GM18517 (cell line): ENCODE measurements around the gene SLC2A14.
"Not testable (repeated sequence)": the region's sequence is repeated elsewhere in the genome, so short reads cannot be mapped to it uniquely, and the experiment has no call there.

Source experiments
- ATAC-seq: cut with Tn5 transposase; IDR thresholded peaks from one replicate; pipeline ENCODE4 v1.9.1; 2021; ENCODE audit warnings: mild to moderate bottlenecking, moderate library complexity; ENCODE audit not compliant: unreplicated experiment

Gene SLC2A14

GRCh38 chr12:7870335-7870734, 2.4 kb downstream of the SLC2A14 start:
- ATAC-seq = no peak

- ATAC-seq = no peak
Observed at GRCh38 chr12:7869137-7869536, 3.6 kb downstream of the SLC2A14 start.

GRCh38 chr12:7868391-7868790, 4.3 kb downstream of the SLC2A14 start:
- no peak for ATAC-seq

GRCh38 chr12:7864601-7865150, 8.0 kb downstream of the SLC2A14 start:
- no peak for ATAC-seq

GRCh38 chr12:7862814-7863348, 9.8 kb downstream of the SLC2A14 start:
- ATAC-seq = not testable (repeated sequence)

- ATAC-seq = not testable (repeated sequence)
Observed at GRCh38 chr12:7862301-7862700, 10.4 kb downstream of the SLC2A14 start.

- ATAC-seq = no peak
Observed at GRCh38 chr12:7859552-7859951, 13.2 kb downstream of the SLC2A14 start.

- no peak for ATAC-seq
Observed at GRCh38 chr12:7857971-7858370, 14.7 kb downstream of the SLC2A14 start.

GRCh38 chr12:7856516-7856915, 16.2 kb downstream of the SLC2A14 start:
- ATAC-seq = no peak

- no peak for ATAC-seq
Observed at GRCh38 chr12:7853557-7853956, 19.2 kb downstream of the SLC2A14 start.

GRCh38 chr12:7851622-7852081, 21.1 kb downstream of the SLC2A14 start:
- ATAC-seq = not testable (repeated sequence)

GRCh38 chr12:7850099-7850498, 22.6 kb downstream of the SLC2A14 start:
- ATAC-seq = not testable (repeated sequence)

GRCh38 chr12:7848098-7848422, 24.7 kb downstream of the SLC2A14 start:
- not testable (repeated sequence) for ATAC-seq

GRCh38 chr12:7847226-7848097, 25.3 kb downstream of the SLC2A14 start:
- ATAC-seq = not testable (repeated sequence)

GRCh38 chr12:7844116-7844515, 28.6 kb downstream of the SLC2A14 start:
- no peak for ATAC-seq

GRCh38 chr12:7843583-7843982, 29.1 kb downstream of the SLC2A14 start:
- ATAC-seq = not testable (repeated sequence)

- ATAC-seq = not testable (repeated sequence)
Observed at GRCh38 chr12:7843149-7843548, 29.6 kb downstream of the SLC2A14 start.

GRCh38 chr12:7842444-7842843, 30.3 kb downstream of the SLC2A14 start:
- ATAC-seq = not testable (repeated sequence)

GRCh38 chr12:7839848-7840247, 32.9 kb downstream of the SLC2A14 start:
- not testable (repeated sequence) for ATAC-seq

GRCh38 chr12:7839226-7839625, 33.5 kb downstream of the SLC2A14 start:
- not testable (repeated sequence) for ATAC-seq

- ATAC-seq = no peak
Observed at GRCh38 chr12:7837366-7837765, 35.3 kb downstream of the SLC2A14 start.

GRCh38 chr12:7835766-7836165, 36.9 kb downstream of the SLC2A14 start:
- no peak for ATAC-seq
